HG03196 (cell line): ENCODE measurements around the gene TNN.

Experiments used
- ATAC-seq: cut with Tn5 transposase; IDR thresholded peaks from one replicate; pipeline ENCODE4 v1.9.1; 2021; ENCODE audit not compliant: unreplicated experiment

Gene TNN

GRCh38 chr1:175197531-175197930, 129.9 kb downstream of the TNN start:
- no peak for ATAC-seq
